UCSD-AML1 (cell line): Measurements from ENCODE around the gene SAPCD1.
A peak's percentile ranks its signal among the peaks of the same experiment; 100 is the strongest.
"Not testable (repeated sequence)": the region's sequence is repeated elsewhere in the genome, so short reads cannot be mapped to it uniquely, and the experiment has no call there.

Experiments
- DNase-seq: peaks from one replicate; lab custom pipeline; 2025; ENCODE audit not compliant: unreplicated experiment; lab: John Stamatoyannopoulos, UW

Gene SAPCD1

GRCh38 chr6:31795616-31796298, 33.3 kb downstream of the SAPCD1 start, which contains the start of gene VARS1:
TSS of gene VARS1 (minus strand) at chr6:31795752. CDS start at chr6:31795217, 535 bp downstream.
- DNase-seq = peak; percentile 93

- DNase-seq = no peak
Observed at GRCh38 chr6:31796993-31797385, 34.5 kb downstream of the SAPCD1 start.

DNA sequence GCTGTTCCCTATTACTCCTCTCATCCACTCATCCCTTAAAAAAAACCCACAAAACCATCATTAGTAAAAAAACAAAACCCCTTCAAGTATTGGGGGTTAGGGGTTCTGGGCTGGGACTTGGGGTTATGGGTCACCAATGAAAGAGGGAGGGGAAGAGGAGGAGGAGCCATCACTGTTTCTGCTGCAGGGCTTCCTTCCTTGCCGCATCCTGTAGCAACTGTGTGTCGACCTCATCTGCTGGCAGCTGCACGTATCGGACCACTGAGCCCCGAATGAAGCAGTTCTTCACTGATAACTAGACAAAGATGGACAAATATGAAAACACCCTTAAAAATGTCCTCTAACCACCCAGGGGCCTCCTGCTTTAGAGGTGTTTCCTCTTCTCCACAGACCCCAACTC, 35.1 kb downstream of the SAPCD1 start:
- no peak for DNase-seq

GRCh38 chr6:31799781-31800180, 37.3 kb downstream of the SAPCD1 start:
- DNase-seq = no peak

- not testable (repeated sequence) for DNase-seq
Observed at GRCh38 chr6:31801031-31801927, 38.8 kb downstream of the SAPCD1 start.

GRCh38 chr6:31805939-31806469, 43.5 kb downstream of the SAPCD1 start:
- no peak for DNase-seq

- DNase-seq = peak; percentile 97
Observed at GRCh38 chr6:31806470-31807272, 44.2 kb downstream of the SAPCD1 start, which contains the start of gene LSM2. TSS of gene LSM2 (minus strand) at chr6:31806966. CDS start at chr6:31806757, 209 bp downstream.

DNA sequence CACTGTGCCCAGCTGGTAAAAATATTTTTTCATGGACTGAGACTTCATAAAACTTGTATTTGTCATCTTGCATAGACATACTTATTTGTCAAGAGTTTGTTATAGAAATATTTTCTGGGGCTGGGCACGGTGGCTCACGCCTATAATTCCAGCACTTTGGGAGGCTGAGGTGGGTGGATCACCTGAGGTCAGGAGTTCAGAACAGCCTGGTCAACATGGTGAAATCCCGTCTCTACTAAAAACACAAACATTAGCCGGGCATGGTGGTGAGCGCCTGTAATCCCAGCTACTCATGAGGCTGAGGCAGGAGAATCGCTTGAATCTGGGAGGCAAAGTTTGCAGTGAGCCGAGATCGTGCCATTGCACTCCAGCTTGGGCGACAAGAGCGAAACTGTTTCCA, 46.1 kb downstream of the SAPCD1 start:
- not testable (repeated sequence) for DNase-seq

DNA sequence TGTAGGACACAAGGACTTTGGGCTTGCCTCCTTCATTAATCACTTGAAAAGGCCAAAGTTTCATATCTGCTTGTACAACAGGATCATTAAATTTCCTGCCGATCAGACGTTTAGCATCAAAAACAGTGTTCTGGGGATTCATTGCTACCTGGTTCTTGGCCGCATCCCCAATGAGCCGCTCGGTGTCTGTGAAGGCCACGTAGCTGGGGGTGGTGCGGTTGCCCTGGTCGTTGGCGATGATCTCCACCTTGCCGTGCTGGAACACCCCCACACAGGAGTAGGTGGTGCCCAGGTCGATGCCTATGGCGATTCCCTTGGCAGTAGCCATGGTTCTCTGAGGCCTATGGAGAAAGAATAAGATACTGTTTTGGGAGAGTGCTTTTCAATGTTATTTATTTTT, 49.2 kb downstream of the SAPCD1 start:
- DNase-seq = no peak

GRCh38 chr6:31813465-31813849, 51.0 kb downstream of the SAPCD1 start:
- no peak for DNase-seq
